MM.1S (cell line): ENCODE results near the gene RIC1.
A peak's percentile ranks its signal among the peaks of the same experiment; 100 is the strongest.

Experiments
- DNase-seq: peaks from one replicate; pipeline ENCODE4 v3.0.0-alpha.2; 2015
- H2AFZ ChIP-seq: fragments of 300-600 bp; sonication (generic); 2 replicates; pipeline ENCODE4 v1.6.0; 2016; ENCODE audit warnings: antibody characterized with exemption, low read length
- H3F3A ChIP-seq: fragments of 300-600 bp; sonication (generic); 2 replicates; pipeline ENCODE4 v1.6.1; 2016; ENCODE audit warnings: mild to moderate bottlenecking, antibody characterized with exemption, low read length, moderate library complexity, mixed read lengths; ENCODE audit not compliant: insufficient read depth
- H3K27ac ChIP-seq: fragments of 300-600 bp; sonication (generic); 2 replicates; pipeline ENCODE4 v1.5.1; 2016; ENCODE audit warnings: mild to moderate bottlenecking, low read length
- H3K27me3 ChIP-seq: fragments of 300-600 bp; sonication (generic); replicated peaks from 2 replicates; pipeline ENCODE4 v1.6.0; 2016; ENCODE audit warnings: low read length; ENCODE audit not compliant: insufficient read depth
- H3K36me3 ChIP-seq: fragments of 300-600 bp; sonication (generic); replicated peaks from 2 replicates; pipeline ENCODE4 v1.6.1; 2016; ENCODE audit warnings: mild to moderate bottlenecking, low read length, mixed read lengths; ENCODE audit not compliant: insufficient read depth
- H3K4me1 ChIP-seq: fragments of 300-600 bp; sonication (generic); 2 replicates; pipeline ENCODE4 v1.6.1; 2016; ENCODE audit warnings: low read length, mixed read lengths
- H3K4me2 ChIP-seq: fragments of 300-600 bp; sonication (generic); 2 replicates; pipeline ENCODE4 v1.6.0; 2016; ENCODE audit warnings: low read depth, low read length
- H3K4me3 ChIP-seq: fragments of 300-600 bp; sonication (generic); 2 replicates; pipeline ENCODE4 v1.5.1; 2016; ENCODE audit warnings: low read length, mixed read lengths
- H3K79me2 ChIP-seq: fragments of 300-600 bp; sonication (generic); 2 replicates; pipeline ENCODE4 v1.6.1; 2016; ENCODE audit warnings: mixed run types, low read length, mixed read lengths
- H3K9ac ChIP-seq: fragments of 300-600 bp; sonication (generic); 2 replicates; pipeline ENCODE4 v1.6.1; 2016; ENCODE audit warnings: low read length, mixed read lengths
- H3K9me2 ChIP-seq: fragments of 300-600 bp; sonication (generic); replicated peaks from 2 replicates; pipeline ENCODE4 v1.6.1; 2016; ENCODE audit warnings: mild to moderate bottlenecking, low read length, mixed read lengths; ENCODE audit not compliant: insufficient read depth
- H3K9me3 ChIP-seq: fragments of 300-600 bp; sonication (generic); replicated peaks from 2 replicates; pipeline ENCODE4 v1.6.1; 2016; ENCODE audit warnings: mild to moderate bottlenecking, low read length, mixed read lengths; ENCODE audit not compliant: insufficient read depth
- H4K20me1 ChIP-seq: fragments of 300-600 bp; sonication (generic); 2 replicates; pipeline ENCODE4 v1.6.1; 2016; ENCODE audit warnings: mild to moderate bottlenecking, low read length, moderate library complexity, mixed read lengths; ENCODE audit not compliant: insufficient read depth
- CTCF ChIP-seq: fragments of 300-600 bp; sonication (generic); IDR thresholded peaks from 2 replicates; pipeline ENCODE4 v1.5.1; 2016; ENCODE audit warnings: antibody characterized with exemption, low read length, mixed read lengths
- EZH2 ChIP-seq: fragments of 300-600 bp; sonication (generic); optimal IDR thresholded peaks from 2 replicates; pipeline ENCODE3; 2017; ENCODE audit warnings: low read depth, mild to moderate bottlenecking, antibody characterized with exemption, low read length, mixed read lengths
- EZH2phosphoT487 ChIP-seq: fragments of 300-600 bp; sonication (generic); IDR thresholded peaks from 2 replicates; pipeline ENCODE4 v1.6.1; 2018; ENCODE audit warnings: antibody characterized with exemption, low read length

RIC1 gene

GRCh38 chr9:5756633-5757032, 127.7 kb downstream of the RIC1 start:
- Histone ChIP-seq H3K36me3 (no peaks in the 10 kb centered on the region; the same call in 1 of the 2 replicates), H3K4me3 (no peak overlapping the region), H3K9ac (no peak overlapping the region), H3K79me2 (no peaks in the 10 kb centered on the region), H3F3A (no peaks in the 10 kb centered on the region; the same call in 1 of the 2 replicates), H2AFZ (no peak overlapping the region), H4K20me1 (no peaks in the 10 kb centered on the region), H3K27ac (no peak overlapping the region), H3K9me2 (no peaks in the 10 kb centered on the region), H3K27me3 (no peaks in the 10 kb centered on the region), H3K4me2 (no peak overlapping the region), H3K9me3 (no peaks in the 10 kb centered on the region), H3K4me1 (peaks cover 23% of the 10 kb centered on the region)
- TF ChIP-seq EZH2 (no peak), CTCF (no peak), EZH2phosphoT487 (no peak)
- no peak for DNase-seq

- Histone ChIP-seq H3K4me1 (peaks cover 54% of the 10 kb centered on the region), H3K27me3 (no peaks in the 10 kb centered on the region), H3K4me3 (no peak overlapping the region), H3K79me2 (peaks cover 19% of the 10 kb centered on the region), H3K27ac (no peak overlapping the region), H3K36me3 (peaks cover 5% of the 10 kb centered on the region; the same call in 1 of the 2 replicates), H2AFZ (no peak overlapping the region), H3K9me3 (no peaks in the 10 kb centered on the region), H4K20me1 (no peaks in the 10 kb centered on the region), H3K9ac (no peak overlapping the region), H3K9me2 (no peaks in the 10 kb centered on the region), H3K4me2 (no peak overlapping the region), H3F3A (peaks cover 26% of the 10 kb centered on the region)
- DNase-seq: no peak
- no peak for TF ChIP-seq EZH2
- no peak for TF ChIP-seq CTCF
- no peak for TF ChIP-seq EZH2phosphoT487
These were observed 131.4 kb downstream of the RIC1 start for GRCh38 chr9:5760338-5760737.

- H3F3A ChIP-seq: peaks cover 27% of the 10 kb centered on the region
- no peak overlapping the region for H2AFZ ChIP-seq
- no peak overlapping the region for H3K9ac ChIP-seq
- no peaks in the 10 kb centered on the region for H4K20me1 ChIP-seq
- peak overlapping the region; percentile 99; the same call in 1 of the 2 replicates for H3K27ac ChIP-seq
- H3K79me2 ChIP-seq: peaks cover 29% of the 10 kb centered on the region
- no peak overlapping the region for H3K4me2 ChIP-seq
- H3K9me2 ChIP-seq: no peaks in the 10 kb centered on the region
- no peak for DNase-seq
- H3K36me3 ChIP-seq: peaks cover 5% of the 10 kb centered on the region; the same call in 1 of the 2 replicates
- no peak for TF ChIP-seq EZH2
- TF ChIP-seq CTCF: no peak
- no peak for TF ChIP-seq EZH2phosphoT487
- H3K4me3 ChIP-seq: no peak overlapping the region
- H3K9me3 ChIP-seq: no peaks in the 10 kb centered on the region
- H3K4me1 ChIP-seq: peaks cover 52% of the 10 kb centered on the region
- no peaks in the 10 kb centered on the region for H3K27me3 ChIP-seq
These were observed 133.5 kb downstream of the RIC1 start for GRCh38 chr9:5762421-5762820.
